NOMO-1 treated with dmso at 0.1 percent for 144 hours (cell line): ENCODE data around the gene PRDM16.

Experiments
- DNase-seq: peaks from one replicate; lab custom pipeline; 2025; ENCODE audit not compliant: unreplicated experiment; lab: John Stamatoyannopoulos, UW

PRDM16 gene

GRCh38 chr1:3032371-3033039 is 36.5 kb upstream of the PRDM16 start:
- DNase-seq, result no peak

GRCh38 chr1:3033040-3033789 is 35.8 kb upstream of the PRDM16 start:
- DNase-seq, result no peak

- no peak for DNase-seq
These were observed 35.3 kb upstream of the PRDM16 start for GRCh38 chr1:3033790-3034090.

DNA sequence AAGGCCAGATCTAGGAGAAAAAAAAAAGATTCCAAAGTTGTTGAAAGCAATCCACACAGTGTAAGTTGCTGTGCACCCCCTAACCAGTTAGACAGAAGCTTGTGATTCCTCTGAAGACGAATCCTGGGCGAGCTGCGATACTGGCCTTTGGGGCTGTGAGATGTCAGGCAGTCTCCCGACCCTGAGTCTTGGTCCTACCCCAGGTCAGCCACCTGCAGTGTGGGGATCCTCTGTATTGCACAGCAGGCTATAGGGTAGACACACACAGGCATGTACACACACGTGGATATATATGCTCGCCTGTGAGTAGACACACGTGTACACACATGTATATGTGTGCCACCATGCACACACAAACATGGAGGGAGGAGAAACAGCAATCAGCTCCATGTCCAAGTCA is 34.8 kb upstream of the PRDM16 start:
- no peak for DNase-seq

DNA sequence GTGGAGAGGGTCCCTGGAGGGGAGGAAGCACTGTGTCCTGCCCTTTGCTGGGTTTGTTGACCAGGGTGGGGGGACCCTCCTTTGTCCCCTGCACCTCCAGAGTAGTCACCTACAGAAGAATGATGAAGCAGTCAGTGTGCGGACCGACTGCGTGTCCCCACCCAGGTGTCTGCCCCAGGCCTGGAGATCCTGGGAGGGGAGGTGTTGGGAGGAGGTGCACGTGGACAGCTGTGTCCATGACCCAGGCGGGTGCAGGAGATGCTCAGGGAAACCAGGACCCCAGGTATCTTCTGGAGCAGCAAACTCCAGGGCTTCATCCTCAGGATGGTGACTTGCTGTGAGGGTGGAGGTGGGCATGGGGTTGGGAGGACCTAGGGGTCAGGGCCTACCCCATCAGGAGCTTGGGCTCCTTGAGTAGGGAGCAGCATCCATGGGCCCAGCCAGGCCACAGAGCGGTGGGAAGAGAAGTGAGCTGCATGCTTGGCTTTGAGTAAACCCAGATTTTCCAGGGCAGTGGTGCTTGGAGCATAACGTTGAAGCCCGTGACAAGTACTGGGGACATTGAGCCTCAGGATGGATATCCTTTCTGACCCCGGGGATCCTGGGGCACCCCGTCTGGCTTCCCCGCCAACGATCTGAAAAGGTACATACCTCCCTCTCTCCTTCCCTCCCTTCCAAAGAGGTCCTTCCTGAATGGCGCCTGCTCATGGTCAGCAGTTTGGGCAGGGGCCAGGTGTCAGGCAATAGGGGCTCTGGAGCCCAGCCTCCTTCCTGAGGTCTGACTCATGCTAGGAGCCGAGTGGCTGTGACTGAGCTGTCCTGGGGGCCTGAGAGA is 34.1 kb upstream of the PRDM16 start:
- DNase-seq, result no peak

DNA sequence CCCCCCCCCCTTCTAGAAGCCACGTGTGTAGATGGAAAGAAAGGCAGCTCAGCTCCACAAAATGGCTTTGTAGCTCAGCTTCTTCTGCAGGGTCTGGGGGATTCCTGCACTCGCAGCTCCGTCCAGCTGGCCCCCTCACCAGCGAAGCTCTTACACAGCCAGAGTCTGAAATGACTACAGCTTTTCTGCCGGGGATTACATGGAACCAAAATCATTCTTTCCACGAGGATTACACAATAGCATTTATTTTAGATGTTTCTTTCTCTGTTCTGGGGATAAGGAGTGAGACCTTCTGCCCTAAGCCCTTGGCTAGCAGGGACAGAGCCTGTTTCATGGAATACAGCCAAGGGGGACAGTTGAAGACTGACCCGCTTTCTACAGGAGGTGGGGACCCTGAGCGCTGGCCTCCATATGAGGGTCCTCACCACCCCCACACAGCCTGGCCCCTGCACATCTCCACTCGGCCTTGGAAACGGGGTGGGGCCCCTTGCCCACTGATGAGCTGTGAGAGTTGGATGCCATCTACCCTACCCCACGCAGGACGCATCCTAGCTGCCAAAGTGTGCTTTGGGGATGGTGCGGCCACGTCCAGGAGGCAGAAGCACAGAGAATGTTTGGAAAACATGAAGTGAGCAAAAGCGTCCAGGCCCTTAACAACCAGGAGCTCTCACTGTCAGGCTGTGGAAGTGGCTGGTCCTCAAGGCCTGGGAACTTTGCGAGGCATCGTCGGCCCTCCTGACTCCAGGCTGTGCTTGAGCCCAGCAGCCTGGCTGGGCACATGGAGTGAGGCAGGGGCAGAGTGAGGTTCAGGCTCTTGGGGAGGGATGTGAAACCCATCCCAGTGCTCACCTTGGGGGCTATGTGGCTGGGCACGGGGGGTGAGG is 33.2 kb upstream of the PRDM16 start:
- no peak for DNase-seq

GRCh38 chr1:3036447-3037280 is 32.3 kb upstream of the PRDM16 start:
- no peak for DNase-seq

DNA sequence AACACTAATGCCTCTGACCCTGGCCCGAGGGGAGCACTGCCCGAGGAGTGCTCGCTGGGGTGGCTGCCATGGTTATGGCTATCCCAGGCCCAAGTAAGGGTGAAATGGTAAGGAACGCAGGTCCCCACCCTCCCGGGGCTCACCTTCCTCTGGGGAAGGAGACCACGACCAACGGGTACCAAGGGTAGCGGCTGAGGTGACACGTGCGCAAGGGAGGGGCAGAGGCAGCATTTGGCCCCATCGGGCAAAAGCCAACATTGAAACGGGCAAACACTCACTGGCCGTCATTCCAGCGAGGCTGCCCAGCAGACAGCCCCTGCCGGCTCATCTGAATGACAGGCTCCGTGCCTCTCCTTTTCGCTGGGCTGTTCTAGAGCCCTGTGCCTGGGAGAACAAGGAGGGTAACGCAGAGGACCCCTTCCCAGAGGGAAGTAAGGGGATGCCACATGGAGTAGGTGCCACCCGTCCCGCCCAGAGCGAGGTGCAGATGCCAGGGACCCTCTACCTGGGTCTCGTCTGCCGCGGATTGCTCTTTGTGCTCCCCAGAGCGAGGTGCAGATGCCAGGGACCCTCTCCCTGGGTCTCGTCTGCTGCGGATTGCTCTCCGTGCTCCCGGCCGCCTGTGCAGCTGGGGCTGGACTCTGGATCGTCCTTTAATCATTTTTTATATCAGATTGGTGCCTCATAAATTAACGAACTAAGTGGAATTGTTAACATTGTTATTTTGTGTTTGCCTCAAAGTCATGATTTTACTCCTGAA is 31.5 kb upstream of the PRDM16 start:
- DNase-seq, result no peak

- DNase-seq, result no peak
These were observed 30.9 kb upstream of the PRDM16 start for GRCh38 chr1:3038113-3038551.

DNA sequence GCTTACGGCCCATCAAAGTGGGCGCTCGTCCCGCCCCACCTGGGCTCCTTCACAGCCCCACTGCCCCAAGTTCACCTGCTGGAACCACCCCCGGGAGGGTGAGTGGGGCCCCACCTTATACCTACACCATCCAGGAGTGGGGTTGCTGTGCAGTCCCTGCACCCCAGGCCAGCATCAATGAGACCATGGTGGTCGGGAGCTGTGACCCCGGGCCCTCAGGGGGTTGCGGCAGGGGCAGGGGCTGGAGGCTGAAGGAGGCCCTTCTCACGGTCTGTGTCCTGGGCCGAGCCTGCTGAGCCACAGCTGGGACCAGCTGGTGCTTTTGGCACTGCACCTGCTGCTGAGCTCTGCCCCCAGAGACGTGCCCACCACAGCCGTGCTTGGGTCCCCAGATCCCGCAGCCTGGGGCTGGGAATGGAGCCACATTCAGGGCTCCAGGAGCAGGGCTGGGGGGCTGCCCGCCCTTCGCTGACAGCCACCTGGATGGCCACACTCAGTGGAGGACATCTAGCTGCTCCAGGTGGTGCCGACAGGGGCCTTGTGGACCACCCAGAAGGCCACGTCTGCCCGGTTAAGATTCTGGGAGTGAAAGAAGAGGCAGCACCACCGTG is 30.3 kb upstream of the PRDM16 start:
- DNase-seq, result no peak

DNA sequence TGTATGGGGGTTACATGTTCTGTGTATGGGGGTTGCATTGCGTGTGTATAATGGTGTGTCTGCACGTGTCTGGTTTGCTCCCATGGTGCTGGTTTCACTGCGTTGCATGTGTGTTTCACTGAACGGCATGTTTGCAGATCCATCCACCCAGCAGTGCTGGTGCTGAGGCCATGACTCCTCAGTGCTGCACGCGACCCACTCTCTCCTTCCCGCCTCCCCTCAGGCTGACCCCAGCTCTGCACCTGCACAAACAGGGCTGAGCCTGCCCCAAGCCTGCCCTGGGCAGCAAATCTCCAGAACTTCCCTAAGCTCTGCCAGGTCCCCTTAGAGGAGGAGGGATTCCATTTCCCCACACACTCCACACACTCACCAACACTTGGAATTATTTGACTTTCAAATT is 29.0 kb upstream of the PRDM16 start:
- DNase-seq, result no peak

DNA sequence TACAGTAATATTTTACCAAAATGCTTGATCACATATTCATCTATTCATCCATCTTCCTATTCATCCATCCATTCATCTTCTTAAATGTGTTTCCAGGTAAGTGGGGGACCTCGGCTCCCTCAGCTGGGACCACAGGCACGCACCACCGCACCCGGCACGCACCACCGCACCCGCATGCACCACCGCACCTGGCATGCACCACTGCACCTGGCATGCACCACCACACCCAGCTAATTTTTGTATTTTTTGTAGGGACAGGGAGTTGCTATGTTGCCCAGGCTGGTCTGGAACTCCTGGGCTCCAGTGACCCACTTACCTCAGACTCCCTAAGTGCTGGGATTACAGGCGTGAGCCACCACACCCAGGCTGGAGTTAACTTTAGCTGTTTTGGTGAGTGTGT is 26.5 kb upstream of the PRDM16 start:
- DNase-seq, result no peak

GRCh38 chr1:3049164-3049563 is 19.8 kb upstream of the PRDM16 start:
- DNase-seq, result no peak

DNA sequence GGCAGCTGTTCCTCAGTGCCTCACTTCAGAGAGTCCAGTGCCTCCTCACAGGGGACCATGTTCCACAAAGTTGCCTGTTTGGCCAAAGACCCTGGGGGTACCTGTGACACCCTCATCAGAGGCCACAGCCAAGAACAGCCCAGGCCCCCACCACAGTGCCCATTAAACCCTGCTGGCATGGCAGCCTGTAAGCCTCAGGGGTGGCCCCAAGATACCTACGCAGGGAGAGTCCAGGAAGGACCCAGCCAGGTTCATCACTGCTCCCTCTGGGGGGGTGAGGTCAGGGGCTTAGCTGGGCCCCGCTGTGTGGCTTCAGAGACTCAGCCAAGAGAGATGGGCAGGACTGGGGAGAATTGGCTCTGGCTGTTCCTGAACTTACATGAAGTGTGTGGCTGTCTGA is 19.1 kb upstream of the PRDM16 start:
- no peak for DNase-seq

DNA sequence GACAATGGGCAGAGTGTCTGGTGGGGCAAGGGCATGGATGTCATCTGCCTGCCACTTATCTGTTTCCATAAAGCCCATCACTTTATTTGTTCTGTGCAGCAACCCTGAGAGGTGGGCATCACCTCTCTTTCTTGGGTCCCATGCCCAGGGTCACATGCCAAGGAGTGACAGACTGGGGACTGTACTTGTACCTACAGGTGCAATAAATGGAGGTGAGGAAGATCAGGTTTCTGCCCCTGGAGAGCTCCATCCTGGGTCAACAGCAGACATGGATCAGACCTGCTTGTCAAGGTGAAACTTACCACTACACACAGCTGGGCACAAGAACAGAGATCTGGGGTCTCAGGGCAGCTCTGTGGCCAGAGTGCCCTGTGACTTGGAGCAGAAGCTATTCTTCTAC is 18.4 kb upstream of the PRDM16 start:
- DNase-seq, result no peak

GRCh38 chr1:3051270-3052268 is 17.4 kb upstream of the PRDM16 start:
- no peak for DNase-seq

GRCh38 chr1:3052501-3052900 is 16.5 kb upstream of the PRDM16 start:
- DNase-seq, result no peak
